Lower leg skin (tissue), 3 donors: Measurements from ENCODE around the gene SLC28A1.

Experiments
- CTCF ChIP-seq, 3 donors: fragments of 450-650 bp; IDR thresholded peaks; one replicate each; pipeline ENCODE4 v1.5.1; 2016; ENCODE audit warnings: antibody characterized with exemption in 3 of 3, mild to moderate bottlenecking in 3 of 3, moderate library complexity in 2 of 3
- POLR2A ChIP-seq, 2 donors: fragments of 450-650 bp; IDR thresholded peaks; one replicate each; pipeline ENCODE4 v1.6.1; 2016 to 2017; ENCODE audit warnings: antibody characterized with exemption in 2 of 2, mild to moderate bottlenecking in 1 of 2, moderate library complexity in 1 of 2

- no peak for TF ChIP-seq CTCF (IDR thresholded peaks at IDR 0.05)
- TF ChIP-seq POLR2A (IDR thresholded peaks at IDR 0.05): no peak
Measured at GRCh38 chr15:84911879-84912660, 27.6 kb downstream of the SLC28A1 start.
